HepG2 (cell line): ENCODE results near the gene LCTL. TPM values are rescaled to one million over a fixed set of nuclear protein-coding genes. Genes with fewer than 3 reads are reported as not detected.

ENCODE experiments used
- ATAC-seq: fragments of 200-7000 bp; cut with Tn5 transposase; 3 replicates; pipeline ENCODE4 v1.9.1; 2020; ENCODE audit warnings: mild to moderate bottlenecking, moderate library complexity
- BruUV-seq: library from RNA; stranded (reverse); fragments of 400-500 nt; replicated peaks from 2 replicates; lab custom pipeline; 2021; lab: Mats Ljungman, UMichigan
- CTCF ChIA-PET: fragments of 300-600 bp; formaldehyde crosslinking; extraction: SDS; loops from one replicate; lab custom pipeline; 2021; ENCODE audit warnings: low total read pairs, inconsistent platforms, low intra/inter-chr PET ratio; lab: Yijun Ruan, JAX
- POLR2A ChIA-PET: fragments of 350-600 bp; sonication (Branson Sonifier 250); formaldehyde crosslinking; loops from one replicate; lab custom pipeline; 2020; ENCODE audit warnings: antibody characterized with exemption, inconsistent platforms; lab: Yijun Ruan, JAX
- DNase-seq: peaks from one replicate; pipeline ENCODE4 v3.0.0-alpha.2; 2015; ENCODE audit warnings: low spot score
- FAIRE-seq: peaks from 3 replicates; lab custom pipeline; 2011; peaks lifted over from hg19 to GRCh38; lab: Jason Lieb, UNC
- H2AFZ ChIP-seq: one replicate; pipeline ENCODE4 v1.6.1; 2011; ENCODE audit warnings: low read length, inconsistent platforms
- H3K27ac ChIP-seq: fragments of 300-600 bp; 3 replicates; pipeline ENCODE4 v1.8.0; 2011; ENCODE audit warnings: mixed run types, mild to moderate bottlenecking, mixed read lengths, low read length, inconsistent platforms; ENCODE audit not compliant: insufficient read depth; ENCODE audit errors: extremely low read length
- H3K27me3 ChIP-seq, 2 experiments: fragments of 200-600 bp in 1 of 2; 2 replicates in 1 of 2; 3 replicates in 1 of 2; pipeline versions ENCODE4 v1.6.0 to v1.8.0; 2011; ENCODE audit warnings: low read length in 2 of 2, mild to moderate bottlenecking in 2 of 2, moderate library complexity in 2 of 2, inconsistent platforms in 1 of 2; ENCODE audit not compliant: insufficient read depth in 2 of 2, control insufficient read depth in 1 of 2
- H3K36me3 ChIP-seq, 2 experiments: fragments of 200-600 bp in 1 of 2; replicated peaks in 1 of 2; 2 replicates in 1 of 2; 3 replicates in 1 of 2; pipeline versions ENCODE4 v1.5.1 to v1.8.0; 2011; ENCODE audit warnings: low read length in 2 of 2, inconsistent platforms in 1 of 2; ENCODE audit not compliant: insufficient read depth in 2 of 2, control insufficient read depth in 1 of 2
- H3K4me1 ChIP-seq: 2 replicates; pipeline ENCODE4 v1.5.1; 2012; ENCODE audit warnings: low read length, inconsistent platforms; ENCODE audit not compliant: insufficient read depth
- H3K4me2 ChIP-seq: 2 replicates; pipeline ENCODE4 v1.6.0; 2011; ENCODE audit warnings: low read depth, low read length, inconsistent platforms
- H3K4me3 ChIP-seq, 3 experiments: fragments of 200-600 bp in 1 of 3; sonication (generic), shearing (Covaris generic) in 1 of 3; replicated peaks in 1 of 3; 2 replicates each; pipeline ENCODE4 v1.5.1; 2011 to 2016; ENCODE audit warnings: low read length in 3 of 3, inconsistent platforms in 2 of 3, low read depth in 2 of 3, mild to moderate bottlenecking in 2 of 3, control low read depth in 1 of 3, mixed read lengths in 1 of 3; ENCODE audit not compliant: insufficient read depth in 1 of 3
- H3K79me2 ChIP-seq: one replicate; pipeline ENCODE4 v1.6.1; 2011; ENCODE audit warnings: low read length, inconsistent platforms; ENCODE audit not compliant: insufficient read depth
- H3K9ac ChIP-seq: 2 replicates; pipeline ENCODE4 v1.6.0; 2011; ENCODE audit warnings: mild to moderate bottlenecking, low read depth, low read length, inconsistent platforms; ENCODE audit not compliant: insufficient read depth
- H3K9me3 ChIP-seq: 2 replicates; pipeline ENCODE4 v1.5.1; 2012; ENCODE audit warnings: mild to moderate bottlenecking, low read length
- H4K20me1 ChIP-seq: 2 replicates; pipeline ENCODE4 v1.6.0; 2011; ENCODE audit warnings: inconsistent platforms, mild to moderate bottlenecking, low read length, moderate library complexity; ENCODE audit not compliant: insufficient read depth
- ASH2L ChIP-seq: fragments of 300-600, 200-600 bp; sonication (generic); IDR thresholded peaks from 2 replicates; pipeline ENCODE4 v1.7.0; 2017; ENCODE audit warnings: low read depth, mild to moderate bottlenecking, moderate library complexity, mixed read lengths, low read length; ENCODE audit not compliant: insufficient read length
- CENPBD1 ChIP-seq: sonication (generic); formaldehyde crosslinking; IDR thresholded peaks from 2 replicates; pipeline ENCODE4 v1.8.0; 2022; ENCODE audit warnings: missing genetic modification reagents, low read depth, mild to moderate bottlenecking, borderline replicate concordance
- CTCF ChIP-seq: sonication (generic); formaldehyde crosslinking; IDR thresholded peaks from 2 replicates; pipeline ENCODE4 v1.5.0; 2020; ENCODE audit warnings: mild to moderate bottlenecking, missing genetic modification reagents, moderate library complexity
- HOXA5 ChIP-seq: sonication (generic); formaldehyde crosslinking; IDR thresholded peaks from 2 replicates; pipeline ENCODE4 v1.4.0; 2020; ENCODE audit warnings: missing genetic modification reagents
- NFIB ChIP-seq: sonication (generic); formaldehyde crosslinking; IDR thresholded peaks from 2 replicates; pipeline ENCODE4 v1.9.0; 2021; ENCODE audit warnings: missing genetic modification reagents, mild to moderate bottlenecking, borderline replicate concordance
- PHF8 ChIP-seq: sonication (generic); formaldehyde crosslinking; IDR thresholded peaks from 2 replicates; pipeline ENCODE4 v1.5.0; 2020; ENCODE audit warnings: missing genetic modification reagents
- POGZ ChIP-seq: sonication (generic); formaldehyde crosslinking; IDR thresholded peaks from 2 replicates; pipeline ENCODE4 v1.4.0; 2020; ENCODE audit warnings: mild to moderate bottlenecking, missing genetic modification reagents
- SALL1 ChIP-seq: sonication (generic); formaldehyde crosslinking; IDR thresholded peaks from 2 replicates; pipeline ENCODE4 v1.8.0; 2022; ENCODE audit warnings: mild to moderate bottlenecking, missing genetic modification reagents
- SKIL ChIP-seq: sonication (generic); formaldehyde crosslinking; IDR thresholded peaks from 2 replicates; pipeline ENCODE4 v1.8.0; 2022; ENCODE audit warnings: missing genetic modification reagents, mild to moderate bottlenecking, moderate library complexity, borderline replicate concordance
- ZBTB37 ChIP-seq: sonication (generic); formaldehyde crosslinking; IDR thresholded peaks from 2 replicates; pipeline ENCODE4 v1.4.0; 2020; ENCODE audit warnings: mild to moderate bottlenecking, missing genetic modification reagents
- ZNF687 ChIP-seq: sonication (generic); formaldehyde crosslinking; IDR thresholded peaks from 2 replicates; pipeline ENCODE4 v1.5.1; 2020; ENCODE audit warnings: mild to moderate bottlenecking, missing genetic modification reagents, moderate library complexity
- WGBS: methylation state at CpG from one replicate; pipeline ENCODE4 v1.1.6; 2017; ENCODE audit warnings: low lambda C conversion rate; 5-methylcytosine and 5-hydroxymethylcytosine counted together
- in situ Hi-C: cut with HindIII; loops from 2 replicates; pipeline ENCODE4 v1.10.0; 2017; ENCODE audit warnings: low pct_unique_long_range_greater_than_20kb; ENCODE audit not compliant: extremely low pct_ligation_motif_present
- intact Hi-C: fragments of 100-400 bp; cut with micrococcal nuclease; formaldehyde crosslinking; loops from one replicate; pipeline ENCODE4 v1.10.0; 2022; ENCODE audit not compliant: unreplicated experiment
- polyA plus RNA-seq, 8 experiments: library from polyadenylated mRNA; depleted of rRNA in 3 of 8; stranded (reverse) in 7 of 8; unstranded in 1 of 8; fragments of >200 nt; fragmentation: Illumina TruSeq in 4 of 8; extraction: Trizol in 4 of 8; gene quantifications; 2 replicates each; pipeline versions ENCODE4 v1.2.1 to v1.2.3, GENCODE V29; 2011 to 2016; ENCODE audit warnings: low read depth in 4 of 8, missing spikeins in 1 of 8, mixed read lengths in 1 of 8; ENCODE audit not compliant: insufficient read depth in 1 of 8
- total RNA-seq, 5 experiments: library from RNA; depleted of rRNA; stranded (reverse); fragments of >200 nt; fragmentation: Illumina TruSeq; extraction: Trizol; gene quantifications; 2 replicates each; pipeline ENCODE4 v1.2.3, GENCODE V29; 2016; ENCODE audit warnings: low read depth in 1 of 5

Gene LCTL
- total and polyA plus RNA-seq, 2 of the 13 experiments (the other 11 are each of a cell fraction or from before 2014, with no cell fraction given): 0.96 to 1.4 TPM

- H3K27ac ChIP-seq: no peak overlapping the region
- H3K79me2 ChIP-seq: no peaks in the 10 kb centered on the region
- peak; percentile 90 for FAIRE-seq
- in situ Hi-C loops: no loop called here
- peak overlapping the region; percentile 63 for H3K9ac ChIP-seq
- BruUV-seq: no TSS peak
- DNase-seq: peak; percentile 76
- H3K9me3 ChIP-seq: no peaks in the 10 kb centered on the region
- no peaks in the 10 kb centered on the region for H3K27me3 ChIP-seq
- H4K20me1 ChIP-seq: no peaks in the 10 kb centered on the region
- peak overlapping the region; percentile 99 for H3K4me2 ChIP-seq
- H3K4me3 ChIP-seq: peak overlapping the region; percentile 42 to 71 (median 55); a peak in 5 of 6 replicates
- H2AFZ ChIP-seq: peak overlapping the region; percentile 97
- POLR2A ChIA-PET: interaction anchor here (1.9 kb wide), 1 partner anchor 15 kb away, joined by 6 read pairs; no protein-coding TSS in a partner anchor
- WGBS: 8% methylated on average over 9 of the region's 15 CpGs
- peaks cover 31% of the 10 kb centered on the region for H3K4me1 ChIP-seq
- intact Hi-C loops: loop anchor here (5.0 kb wide), 1 partner anchor 60 kb away; the partner anchor contains the start of gene ZWILCH
- CTCF ChIA-PET: no interaction called here
- no peaks in the 10 kb centered on the region for H3K36me3 ChIP-seq
- ATAC-seq: peak; percentile 76
- TF ChIP-seq ASH2L (no peak), NFIB (CRISPR knock-in tag) (no peak), PHF8 (CRISPR knock-in tag) (peak; percentile 39; the same call in 1 of the 2 replicates), SALL1 (peak; percentile 64), ZBTB37 (no peak), CTCF (CRISPR knock-in tag) (peak; percentile 90), CENPBD1 (CRISPR knock-in tag) (no peak), ZNF687 (CRISPR knock-in tag) (peak; percentile 74), POGZ (CRISPR knock-in tag) (no peak), HOXA5 (CRISPR knock-in tag) (0 out of 2 replicates have a peak, but pooled peaks have one; percentile 24), SKIL (CRISPR knock-in tag) (no peak)
Observed at GRCh38 chr15:66566963-66567531, 1.2 kb upstream of the LCTL start.
